NOMO-1 (cell line): Measurements from ENCODE around the gene FALEC.
A peak's percentile ranks its signal among the peaks of the same experiment; 100 is the strongest.
"Not testable (repeated sequence)": the region's sequence is repeated elsewhere in the genome, so short reads cannot be mapped to it uniquely, and the experiment has no call there.

Source experiments
- DNase-seq, 2 experiments: peaks; one replicate each; lab custom pipeline; 2025; ENCODE audit not compliant: unreplicated experiment in 2 of 2; lab: John Stamatoyannopoulos, UW

The FALEC gene

DNA sequence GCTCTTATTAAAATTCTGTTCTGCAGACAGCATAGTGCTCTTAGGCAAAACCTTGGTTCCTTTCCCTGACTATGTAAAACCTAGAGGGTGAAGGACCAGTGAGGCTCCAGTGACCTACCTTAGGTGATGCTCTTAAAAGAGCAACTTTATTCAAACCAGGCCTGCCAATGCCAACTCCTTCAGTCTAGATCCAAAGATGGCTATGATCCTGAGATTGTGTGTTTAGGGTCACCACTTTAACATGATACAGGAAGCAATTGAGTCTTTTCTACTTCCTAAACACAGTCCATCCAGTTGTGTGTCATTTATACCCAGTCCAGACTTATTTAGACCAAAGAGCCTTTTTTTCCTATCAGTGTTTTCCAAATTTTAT lies 53.0 kb downstream of the FALEC start:
- no peak for DNase-seq

DNA sequence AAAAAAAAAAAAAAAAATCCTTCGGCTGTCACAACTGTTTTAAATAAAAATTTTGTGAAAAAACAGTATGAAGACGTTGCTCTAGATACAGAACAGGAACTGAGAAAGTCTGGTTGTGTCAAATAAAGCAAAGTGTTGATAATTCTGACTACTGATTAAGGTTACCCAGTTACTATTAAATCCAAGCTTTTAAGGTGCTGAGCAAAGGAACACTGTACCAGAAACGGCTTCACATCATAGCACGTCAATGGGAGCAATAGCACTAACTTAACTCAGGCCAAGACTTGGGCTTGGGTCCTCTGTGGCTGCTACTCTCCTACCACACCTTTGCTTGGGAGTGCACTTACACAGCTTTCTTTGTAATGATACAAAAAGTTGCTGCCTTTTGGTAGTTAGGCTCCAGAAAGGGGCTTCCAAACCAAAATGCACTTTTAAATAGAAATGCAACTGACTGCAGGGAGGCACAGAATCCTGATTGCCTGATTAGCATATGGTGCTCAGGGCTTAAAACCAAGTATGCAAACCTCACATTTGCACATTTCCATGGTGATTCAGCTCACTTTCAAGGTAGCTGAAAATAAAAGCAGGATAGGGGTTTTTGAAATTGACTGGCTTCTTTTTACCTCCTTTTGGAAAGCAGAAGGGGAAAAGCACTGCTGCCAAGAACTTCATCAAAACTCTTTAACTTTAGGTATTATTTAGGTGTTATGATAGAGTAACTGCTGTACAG lies 57.5 kb downstream of the FALEC start:
- no peak for DNase-seq

DNA sequence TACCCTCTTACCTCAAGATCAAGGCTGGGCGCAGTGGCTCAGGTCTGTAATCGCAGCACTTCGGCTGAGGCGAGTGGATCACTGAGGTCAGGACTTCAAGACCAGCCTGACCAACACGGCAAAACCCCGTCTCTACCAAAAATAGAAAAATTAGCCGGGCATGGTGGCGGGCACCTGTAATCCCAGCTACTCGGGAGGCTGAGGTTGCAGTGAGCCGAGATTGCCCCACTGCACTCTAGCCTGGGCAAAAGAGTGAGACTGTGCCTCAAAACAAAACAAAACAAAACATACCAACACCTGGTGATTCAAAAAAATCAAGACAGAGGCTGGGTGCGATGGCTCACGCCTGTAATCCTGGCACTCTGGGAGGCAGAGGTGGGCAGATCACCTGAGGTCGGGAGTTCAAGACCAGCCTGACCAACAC lies 58.1 kb downstream of the FALEC start:
- not testable (repeated sequence) for DNase-seq

DNA sequence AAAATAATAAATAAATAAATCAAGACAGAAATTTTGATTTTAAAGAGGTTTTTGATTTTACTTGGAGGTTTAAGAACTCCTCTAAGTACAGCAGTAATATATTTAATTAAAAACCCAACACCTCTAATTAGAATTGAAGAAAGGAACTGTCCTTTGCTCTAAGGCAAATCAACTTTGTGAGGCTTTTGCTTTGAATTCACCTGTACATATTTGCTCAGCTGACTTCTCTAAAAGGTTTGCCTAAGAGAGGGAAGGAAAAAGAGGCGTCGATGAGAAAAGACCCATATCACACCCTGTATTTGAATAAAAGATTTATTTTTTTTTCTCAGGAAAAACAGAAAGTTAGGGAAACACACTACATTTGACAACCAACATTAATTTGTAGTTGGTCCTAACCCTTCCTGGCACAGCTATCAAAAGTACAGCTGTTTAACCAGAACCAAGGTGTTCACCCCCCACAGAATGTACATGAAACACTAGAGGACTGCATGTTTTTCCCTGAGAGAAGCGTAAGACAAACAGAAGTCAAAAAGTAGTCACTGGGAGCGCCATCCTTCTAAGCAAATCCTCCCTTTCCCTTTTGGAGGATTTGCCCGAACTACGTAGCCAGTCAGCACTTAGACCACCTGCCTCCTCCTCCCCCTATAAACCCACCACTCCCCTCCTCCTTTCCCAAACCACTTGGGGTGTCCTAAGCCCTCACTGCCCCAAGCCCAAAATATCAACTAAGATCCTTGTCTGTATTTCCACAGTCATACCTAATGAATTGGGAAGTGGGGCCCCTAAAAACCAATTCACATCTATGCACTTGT lies 58.9 kb downstream of the FALEC start:
- DNase-seq = no peak

DNA sequence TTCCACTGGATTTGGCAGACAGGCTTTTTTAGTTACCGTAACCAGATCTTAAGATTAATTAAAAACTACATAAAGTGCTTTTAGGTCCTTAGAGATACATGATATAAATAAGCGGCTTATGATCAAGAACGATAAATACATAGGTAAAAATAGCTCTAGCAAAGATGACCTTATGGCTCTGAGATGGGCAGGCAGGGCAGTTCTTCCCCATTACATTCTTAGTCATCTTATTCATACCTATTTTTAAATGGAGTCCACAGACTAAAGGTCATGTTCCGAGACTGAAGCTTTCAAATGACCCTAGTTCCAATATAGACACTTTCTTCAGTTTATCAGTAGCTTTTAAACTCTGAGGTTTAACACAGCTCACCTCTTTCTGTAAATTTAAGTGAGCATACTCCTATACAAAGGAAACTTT lies 59.5 kb downstream of the FALEC start:
- no peak for DNase-seq

DNA sequence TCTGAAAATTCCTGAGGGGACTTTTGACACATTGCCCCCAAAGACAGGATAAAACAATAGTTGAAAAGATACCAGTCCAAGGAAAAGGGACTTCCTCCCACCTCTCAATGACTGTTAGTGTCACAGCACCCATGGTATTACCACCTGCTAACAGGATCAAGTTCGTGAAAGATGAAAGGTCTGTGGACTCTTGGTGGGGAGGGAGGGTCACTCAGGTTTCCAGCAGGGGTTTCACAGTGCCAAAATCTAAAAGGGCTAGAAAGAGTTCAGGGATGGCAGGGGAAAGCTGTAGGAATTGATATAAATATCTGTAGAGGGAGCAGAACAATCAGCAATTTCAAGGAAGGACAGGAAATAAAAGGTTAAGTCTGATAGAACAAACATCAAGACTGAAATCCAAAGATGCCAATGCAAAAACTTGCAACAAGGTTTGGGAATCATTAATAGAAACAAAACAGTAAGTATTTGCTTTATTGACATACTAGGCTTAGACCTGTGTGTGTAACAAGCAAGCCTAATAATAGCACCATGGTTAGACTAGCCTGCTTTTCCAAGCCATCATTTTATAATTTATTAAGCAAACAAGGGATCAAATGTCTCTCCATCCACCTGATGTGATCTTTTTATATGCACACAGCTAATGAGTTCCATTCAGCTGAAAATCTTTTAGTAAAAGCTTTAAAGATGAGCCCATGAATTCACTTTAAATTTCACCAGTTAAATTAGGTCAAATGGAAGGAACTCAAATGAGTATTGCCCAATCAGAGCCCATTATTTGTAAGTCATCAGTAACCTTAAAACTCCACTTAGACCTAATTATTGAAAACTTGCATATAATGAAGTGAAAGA lies 60.2 kb downstream of the FALEC start:
- peak in 1 of 2 experiments; percentile 45 for DNase-seq

DNA sequence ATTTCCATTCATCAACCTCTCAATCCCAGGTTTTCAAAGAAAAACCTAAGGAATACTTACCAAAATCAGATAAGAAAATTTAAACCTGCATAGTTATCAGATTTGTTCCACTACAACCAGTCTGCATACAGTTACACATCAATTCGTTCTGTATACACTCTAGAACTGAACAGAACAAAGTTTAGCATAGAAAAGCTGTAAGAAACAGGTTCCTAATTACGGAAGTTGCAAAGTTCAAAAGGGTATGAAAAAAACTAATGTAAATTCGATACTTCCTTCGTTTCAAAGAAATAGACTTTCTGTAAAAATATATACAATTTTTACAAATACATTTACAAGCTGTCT lies 60.8 kb downstream of the FALEC start:
- peak in 1 of 2 experiments; percentile 50 for DNase-seq

DNA sequence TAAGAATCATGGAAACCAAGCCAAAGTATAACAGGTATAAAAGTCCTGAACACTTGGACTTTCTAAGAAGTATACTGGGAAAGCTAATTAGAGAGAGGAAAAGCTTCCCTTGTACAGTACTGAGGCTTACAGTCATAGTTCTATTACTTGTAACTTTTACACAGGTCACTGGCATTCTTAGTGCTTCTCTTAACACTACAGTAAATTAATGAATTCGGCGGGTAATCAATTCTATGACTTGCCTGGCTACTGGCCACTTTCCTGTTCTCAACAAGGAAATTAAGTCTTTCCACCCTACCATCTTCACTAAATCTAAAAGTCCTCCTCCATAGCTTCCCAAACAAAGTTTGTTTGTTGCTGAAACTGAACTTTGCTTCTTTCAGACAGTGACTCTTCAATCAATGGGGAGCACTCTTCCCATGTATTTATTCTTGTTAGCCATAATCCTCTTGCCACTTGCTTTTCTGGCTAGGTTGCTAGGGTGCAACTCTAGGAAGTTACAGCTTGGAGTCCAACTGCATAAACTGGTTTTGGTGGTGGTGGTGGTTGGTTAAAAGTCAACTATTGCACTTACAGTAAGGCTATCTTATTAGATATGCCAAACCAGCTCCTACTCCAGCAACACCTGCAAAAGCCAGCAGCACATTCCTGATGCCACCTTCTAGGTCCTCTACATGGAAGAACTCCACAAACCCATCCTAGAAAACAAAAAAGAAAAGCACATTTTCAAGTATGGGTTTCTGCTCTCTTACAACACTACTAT lies 61.4 kb downstream of the FALEC start:
- peak in 1 of 2 experiments; percentile 29 for DNase-seq

DNA sequence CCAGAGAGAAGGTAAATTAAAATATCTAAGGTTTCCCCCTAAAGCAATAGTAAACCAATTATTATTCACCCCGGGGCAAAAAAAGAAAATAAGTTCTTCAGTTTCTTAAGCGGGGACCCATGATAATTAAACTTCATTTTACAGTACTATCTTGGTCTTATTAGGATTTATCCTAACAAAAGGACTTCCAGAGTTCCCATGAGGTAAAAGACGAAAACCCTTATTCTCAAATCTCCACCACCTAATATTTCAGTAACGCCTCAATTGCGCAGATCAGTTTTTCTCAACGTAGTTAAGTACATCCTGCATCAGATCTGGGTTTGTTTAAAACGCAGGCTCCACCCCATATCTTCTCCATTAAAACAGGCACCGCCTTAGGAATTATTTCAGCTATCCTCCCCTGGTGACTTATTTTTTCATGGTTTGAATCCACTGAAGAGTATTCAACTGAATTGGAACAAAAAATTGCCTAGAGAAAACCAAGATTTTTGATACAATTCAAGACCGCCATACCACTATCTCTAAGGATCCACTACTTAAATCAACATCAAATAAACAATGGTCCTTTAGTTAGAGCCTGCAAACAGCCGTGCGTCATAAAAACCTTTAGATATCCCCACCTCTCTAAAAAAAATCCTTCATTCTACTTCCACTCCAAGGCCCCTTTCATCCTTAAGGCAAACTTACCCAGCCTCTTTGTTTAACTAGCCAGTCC lies 62.2 kb downstream of the FALEC start:
- DNase-seq = peak in 1 of 2 experiments; percentile 21

DNA sequence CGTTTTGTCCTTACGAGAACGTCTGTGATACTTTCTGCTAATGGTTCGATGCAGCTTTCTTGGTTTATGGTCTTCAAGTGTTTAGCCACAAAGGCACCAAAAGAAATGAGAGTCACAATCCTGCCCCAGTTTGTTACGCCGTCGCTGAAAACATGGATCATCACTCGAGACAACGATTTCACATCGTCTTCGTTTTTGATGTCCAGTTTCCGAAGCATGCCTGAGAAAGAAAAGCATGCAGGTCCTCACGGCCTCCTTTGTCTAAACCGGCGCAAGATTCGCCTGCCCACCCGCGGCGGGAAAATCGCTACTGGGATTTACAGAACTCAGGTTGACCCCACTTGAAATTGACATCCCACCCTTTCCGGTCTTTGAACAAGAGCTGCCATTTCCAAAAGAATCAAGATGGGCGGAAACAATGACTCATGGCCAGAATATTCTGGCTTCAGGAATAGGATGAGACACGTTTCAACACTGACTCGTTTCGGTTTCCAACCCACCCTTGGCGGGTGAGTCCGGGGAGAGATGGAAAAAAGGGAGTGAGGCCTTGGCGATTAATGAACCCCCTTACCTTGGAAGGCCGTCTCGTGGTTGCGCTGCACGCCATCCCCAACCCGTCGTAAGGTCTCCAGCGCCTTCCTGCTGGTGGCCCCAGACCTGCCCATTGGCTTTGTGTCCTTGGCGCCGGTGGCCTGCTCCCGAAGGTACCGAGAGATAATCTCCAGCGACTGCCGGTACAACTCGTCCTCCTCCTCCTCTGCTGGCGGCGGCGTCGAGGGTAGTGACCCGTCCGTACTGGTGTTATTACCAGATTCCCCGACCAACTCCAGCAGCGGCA lies 62.9 kb downstream of the FALEC start:
- peak in 1 of 2 experiments; percentile 35 for DNase-seq

DNA sequence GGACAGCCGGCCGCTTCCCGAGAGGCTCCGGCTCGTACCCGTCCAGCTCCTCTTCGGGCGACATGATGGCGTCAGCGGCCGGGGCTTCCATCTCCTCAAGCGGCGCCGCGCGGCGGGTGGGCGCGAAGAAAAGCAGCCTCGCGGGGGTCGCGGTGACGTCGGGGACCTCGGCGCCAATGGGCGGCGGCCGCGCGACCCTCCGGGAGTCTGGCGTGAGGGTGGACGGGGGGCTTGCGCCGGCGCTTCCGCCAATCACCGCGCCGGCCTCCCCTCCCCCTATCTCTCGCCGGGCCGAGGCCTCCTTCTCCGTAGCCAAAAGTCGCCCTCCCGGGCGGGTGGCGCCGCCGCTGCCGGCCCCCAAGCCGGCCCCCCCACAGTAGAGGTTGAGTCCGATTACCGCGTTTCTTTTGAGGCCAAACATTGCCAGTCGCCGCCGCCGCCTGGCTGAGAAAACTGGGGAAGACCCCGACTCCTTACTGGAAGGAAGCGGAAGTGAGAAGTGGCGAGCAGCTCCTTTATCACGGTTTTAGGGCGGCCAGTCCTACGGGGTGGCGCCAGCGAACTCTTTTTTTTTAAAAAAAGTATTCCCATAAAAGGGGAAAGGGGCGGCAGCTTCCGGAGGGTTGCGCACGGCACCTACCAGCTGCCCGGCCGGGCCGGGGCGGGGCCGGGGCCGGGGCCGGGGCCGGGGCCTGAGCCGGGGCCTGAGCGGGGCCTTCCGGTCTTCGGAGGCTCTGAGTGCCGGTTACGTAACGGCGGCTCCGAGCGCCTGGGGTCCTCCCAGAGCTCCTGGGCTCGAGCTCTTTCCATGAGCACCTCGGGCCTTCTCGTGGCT lies 63.8 kb downstream of the FALEC start, which contains the start of gene MCL1:
TSS of gene MCL1 (minus strand) at position 501 of the 835 bp plus-strand sequence. CDS start at position 421, 80 bp downstream.
- DNase-seq = peak; percentile 95 to 97

DNA sequence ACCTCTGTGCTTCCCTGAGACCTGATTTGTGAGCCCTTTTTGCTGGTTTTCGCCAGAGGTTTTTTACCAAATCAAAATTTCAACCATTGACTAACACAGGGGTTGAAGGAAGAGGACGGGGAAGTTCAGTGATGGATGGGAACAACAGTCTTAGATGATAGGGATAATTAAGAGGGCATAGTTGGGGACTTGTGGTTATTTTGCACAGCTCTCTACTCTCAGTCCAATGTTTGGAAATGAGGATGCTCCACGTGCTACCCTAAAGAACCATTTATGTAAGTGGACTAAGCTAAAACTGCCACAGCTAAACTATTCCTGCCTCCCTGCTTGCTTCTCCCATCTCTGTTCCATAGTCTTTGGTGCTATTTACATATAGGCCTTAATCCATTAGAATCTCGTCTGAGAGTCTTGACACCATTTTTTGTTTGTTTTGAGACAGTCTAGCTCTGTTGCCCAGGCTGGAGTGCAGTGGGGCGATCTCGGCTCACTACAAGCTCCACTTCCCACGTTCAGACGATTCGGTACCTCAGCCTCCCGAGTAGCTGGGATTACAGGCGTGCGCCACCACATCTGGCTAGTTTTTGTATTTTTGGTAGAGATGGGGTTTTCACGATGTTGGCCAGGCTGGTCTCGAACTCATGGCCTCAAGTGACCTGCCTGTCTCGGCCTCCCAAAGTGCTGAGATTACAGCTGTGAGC lies 64.5 kb downstream of the FALEC start:
- DNase-seq = no peak

DNA sequence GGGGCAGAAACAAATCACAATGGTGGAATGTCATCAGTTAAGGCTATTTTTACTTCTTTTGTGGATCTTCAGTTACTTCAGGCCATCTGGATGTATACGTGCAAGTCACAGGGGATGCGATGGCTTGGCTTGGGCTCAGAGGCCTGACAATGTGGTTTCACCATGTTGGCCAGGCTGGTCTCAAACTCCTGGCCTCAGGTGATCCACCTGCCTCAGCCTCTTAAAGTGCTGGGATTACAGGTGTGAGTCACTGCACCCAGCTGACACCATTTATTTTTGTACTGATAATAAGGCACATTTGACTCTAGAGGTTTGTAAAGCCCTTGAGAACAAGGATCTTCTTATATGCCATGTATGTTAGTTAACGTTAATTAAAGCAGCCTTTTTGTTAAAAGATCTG lies 65.4 kb downstream of the FALEC start:
- DNase-seq = not testable (repeated sequence)

DNA sequence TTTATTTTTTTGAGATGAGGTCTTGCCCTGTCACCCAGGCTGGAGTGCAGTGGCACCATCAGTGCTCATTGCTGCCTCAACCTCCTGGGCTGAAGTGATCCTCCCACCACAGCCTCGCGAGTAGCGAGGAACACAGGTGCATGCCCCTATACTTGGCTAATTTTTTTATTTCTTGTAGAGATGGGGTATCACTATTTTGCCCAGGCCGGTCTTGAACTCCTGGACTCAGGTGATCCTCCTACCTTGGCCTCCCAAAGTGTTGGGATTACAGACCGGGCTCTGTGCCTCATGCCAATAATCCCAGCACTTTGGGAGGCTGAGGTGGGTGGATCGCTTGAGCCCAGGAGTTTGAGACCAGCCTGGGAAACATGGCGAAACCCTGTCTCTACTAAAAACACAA lies 65.9 kb downstream of the FALEC start:
- DNase-seq = not testable (repeated sequence)

DNA sequence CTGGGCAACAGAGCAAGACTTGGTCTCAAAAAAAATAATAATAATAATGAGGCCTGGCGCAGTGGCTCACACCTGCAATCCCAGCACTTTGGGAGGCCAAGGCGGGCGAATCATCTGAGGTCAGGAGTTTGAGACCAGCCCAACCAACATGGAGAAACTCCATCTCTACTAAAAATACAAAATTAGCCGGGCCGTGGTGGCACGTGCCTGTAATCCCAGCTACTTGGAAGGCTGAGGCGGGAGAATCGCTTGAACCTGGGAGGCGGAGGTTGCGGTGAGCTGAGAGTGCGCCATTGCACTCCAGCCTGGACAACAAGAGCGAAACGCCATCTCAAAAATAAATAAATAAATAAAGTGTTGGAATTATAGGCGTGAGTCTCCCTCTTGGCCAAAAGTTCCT lies 66.4 kb downstream of the FALEC start:
- not testable (repeated sequence) for DNase-seq

DNA sequence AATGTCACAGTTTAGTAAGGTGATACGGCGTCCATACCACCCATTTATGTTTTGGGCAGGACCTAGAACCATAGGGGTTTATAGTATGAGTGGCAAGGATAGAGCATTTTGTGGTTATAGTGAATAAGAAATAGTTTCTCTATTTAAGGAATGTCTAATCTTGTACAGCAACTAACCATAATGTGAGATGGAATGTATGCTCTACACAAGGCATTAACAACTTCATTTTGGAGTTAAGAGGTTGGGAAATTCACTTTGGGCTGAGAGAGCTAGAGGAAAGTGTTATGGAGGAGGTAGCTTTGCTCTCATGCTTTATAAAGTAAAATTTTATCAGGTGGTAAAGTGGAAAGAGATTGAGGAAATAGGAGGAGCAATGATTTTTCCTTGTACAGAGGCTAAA lies 66.8 kb downstream of the FALEC start:
- no peak for DNase-seq
